HCT116 (cell line): ENCODE data around the gene NEDD4L. TPM values are rescaled to one million over a fixed set of nuclear protein-coding genes. Genes with fewer than 3 reads are reported as not detected.

Source experiments
- ATAC-seq: fragments of 200-7000 bp; cut with Tn5 transposase; 2 replicates; pipeline ENCODE4 v1.9.1; 2020; ENCODE audit warnings: mild to moderate bottlenecking, moderate library complexity
- BruUV-seq: library from RNA; stranded (reverse); fragments of 400-500 nt; replicated peaks from 2 replicates; lab custom pipeline; 2021; lab: Mats Ljungman, UMichigan
- CTCF ChIA-PET: fragments of 300-600 bp; sonication (Branson Sonifier 250); formaldehyde crosslinking; loops from one replicate; lab custom pipeline; 2021; ENCODE audit warnings: antibody characterized with exemption; lab: Charles Lee
- POLR2A ChIA-PET: fragments of 300-600, 350-600 bp; sonication (Branson Sonifier 250); formaldehyde crosslinking; loops from one replicate; lab custom pipeline; 2021; ENCODE audit warnings: antibody characterized with exemption; lab: Charles Lee
- RAD21 ChIA-PET, 2 experiments: fragments of 300-600 bp; sonication (Branson Sonifier 250); formaldehyde crosslinking; loops; one replicate each; lab custom pipeline; 2023; ENCODE audit warnings: low total read pairs in 2 of 2; ENCODE audit not compliant: uncharacterized antibody in 2 of 2, unreplicated experiment in 2 of 2, low non-redundant PET in 1 of 2; lab: Charles Lee
- DNase-seq: peaks from one replicate; pipeline ENCODE4 v3.0.0-alpha.2; 2010; ENCODE audit warnings: low read depth, low spot score
- H2AFZ ChIP-seq: fragments of 200-600 bp; shearing (Covaris generic), sonication (generic); 2 replicates; pipeline ENCODE4 v1.6.1; 2017; ENCODE audit warnings: low read depth, mixed run types, mixed read lengths, antibody characterized with exemption, low read length; ENCODE audit not compliant: poor library complexity, severe bottlenecking
- H3K27ac ChIP-seq: 2 replicates; pipeline ENCODE4 v1.5.1; 2012; ENCODE audit warnings: low read depth, low read length
- H3K27me3 ChIP-seq: fragments of 200-600 bp; sonication (generic); 2 replicates; pipeline ENCODE4 v1.6.1; 2016; ENCODE audit warnings: mixed run types, low read length, mixed read lengths; ENCODE audit not compliant: insufficient read depth
- H3K36me3 ChIP-seq, 2 experiments: fragments of 200-500 bp in 1 of 2; fragments of 200-600 bp in 1 of 2; sonication (Bioruptor generic) in 1 of 2; sonication (generic) in 1 of 2; 2 replicates each; pipeline versions ENCODE4 v1.5.1 to v1.6.1; 2014 to 2016; ENCODE audit warnings: low read length in 2 of 2, inconsistent platforms in 1 of 2, mixed read lengths in 1 of 2, mixed run types in 1 of 2; ENCODE audit not compliant: insufficient read depth in 2 of 2, control insufficient read depth in 1 of 2
- H3K4me1 ChIP-seq, 2 experiments: fragments of 200-600 bp in 1 of 2; sonication (generic) in 1 of 2; 2 replicates each; pipeline versions ENCODE4 v1.5.1 to v1.6.1; 2012 to 2017; ENCODE audit warnings: low read length in 2 of 2, inconsistent platforms in 1 of 2, mild to moderate bottlenecking in 1 of 2, mixed read lengths in 1 of 2, mixed run types in 1 of 2, moderate library complexity in 1 of 2; ENCODE audit not compliant: insufficient read depth in 2 of 2, control insufficient read depth in 1 of 2
- H3K4me2 ChIP-seq: fragments of 200-600 bp; sonication (generic); 2 replicates; pipeline ENCODE4 v1.6.1; 2017; ENCODE audit warnings: mixed run types, low read length, mixed read lengths
- H3K4me3 ChIP-seq, 2 experiments: fragments of 200-600 bp in 1 of 2; sonication (generic) in 1 of 2; replicated peaks in 1 of 2; 2 replicates each; pipeline ENCODE4 v1.5.1; 2011 to 2016; ENCODE audit warnings: low read length in 2 of 2, control low read depth in 1 of 2, low read depth in 1 of 2, mild to moderate bottlenecking in 1 of 2, mixed read lengths in 1 of 2, mixed run types in 1 of 2
- H3K79me2 ChIP-seq: fragments of 200-600 bp; sonication (generic); 2 replicates; pipeline ENCODE4 v1.6.1; 2017; ENCODE audit warnings: mild to moderate bottlenecking, mixed run types, low read length, moderate library complexity, mixed read lengths; ENCODE audit not compliant: insufficient read depth
- H3K9ac ChIP-seq: fragments of 200-600 bp; sonication (generic); 2 replicates; pipeline ENCODE4 v1.6.1; 2016; ENCODE audit warnings: low read length, mixed read lengths
- H3K9me2 ChIP-seq: fragments of 200-600 bp; sonication (generic), shearing (Covaris generic); 2 replicates; pipeline ENCODE4 v1.6.1; 2017; ENCODE audit warnings: mixed run types, mild to moderate bottlenecking, moderate library complexity; ENCODE audit not compliant: insufficient read depth
- H3K9me3 ChIP-seq, 2 experiments: fragments of 200-500 bp in 1 of 2; fragments of 200-600 bp in 1 of 2; sonication (Bioruptor generic) in 1 of 2; sonication (generic) in 1 of 2; 2 replicates each; pipeline ENCODE4 v1.6.1; 2014 to 2017; ENCODE audit warnings: low read length in 2 of 2, mixed read lengths in 2 of 2, inconsistent platforms in 1 of 2, low read depth in 1 of 2, mild to moderate bottlenecking in 1 of 2, mixed run types in 1 of 2, moderate library complexity in 1 of 2; ENCODE audit not compliant: control insufficient read depth in 1 of 2, insufficient read depth in 1 of 2
- H4K20me1 ChIP-seq: fragments of 200-600 bp; sonication (generic), shearing (Covaris generic); 2 replicates; pipeline ENCODE4 v1.6.1; 2017; ENCODE audit warnings: mixed run types, mild to moderate bottlenecking, moderate library complexity; ENCODE audit not compliant: insufficient read depth
- CEBPB ChIP-seq: IDR thresholded peaks from 2 replicates; pipeline ENCODE4 v1.6.1; 2012; ENCODE audit warnings: low read depth
- ELF1 ChIP-seq: IDR thresholded peaks from 2 replicates; pipeline ENCODE4 v1.6.1; 2012; ENCODE audit warnings: low read depth, borderline replicate concordance
- EZH2 ChIP-seq: fragments of 200-600 bp; sonication (generic); IDR thresholded peaks from 2 replicates; pipeline ENCODE4 v1.6.1; 2017; ENCODE audit warnings: antibody characterized with exemption, mixed run types
- EZH2phosphoT487 ChIP-seq: fragments of 200-600 bp; IDR thresholded peaks from 2 replicates; pipeline ENCODE4 v1.6.1; 2018; ENCODE audit warnings: antibody characterized with exemption, borderline replicate concordance
- FOSL1 ChIP-seq: IDR thresholded peaks from 2 replicates; pipeline ENCODE4 v1.6.1; 2012; ENCODE audit warnings: low read depth
- POLR2AphosphoS5 ChIP-seq: IDR thresholded peaks from 2 replicates; pipeline ENCODE4 v1.6.1; 2011; ENCODE audit warnings: mild to moderate bottlenecking, low read depth, low read length, moderate library complexity
- RAD21 ChIP-seq: IDR thresholded peaks from 2 replicates; pipeline ENCODE4 v1.6.1; 2012; ENCODE audit warnings: low read depth, mild to moderate bottlenecking
- SIN3A ChIP-seq: IDR thresholded peaks from 2 replicates; pipeline ENCODE4 v1.6.1; 2012; ENCODE audit warnings: low read depth
- SP1 ChIP-seq: IDR thresholded peaks from 2 replicates; pipeline ENCODE4 v1.6.1; 2012; ENCODE audit warnings: low read depth
- YY1 ChIP-seq: IDR thresholded peaks from 2 replicates; pipeline ENCODE4 v1.6.1; 2011; ENCODE audit warnings: low read length, low read depth, moderate library complexity, mild to moderate bottlenecking; ENCODE audit not compliant: insufficient replicate concordance; ENCODE audit errors: extremely low read depth
- ZFX ChIP-seq: fragments of 450-650 bp; IDR thresholded peaks from 2 replicates; pipeline ENCODE4 v1.6.1; 2017
- ZNF274 ChIP-seq: fragments of 200-500 bp; sonication (Bioruptor generic); IDR thresholded peaks from 2 replicates; pipeline ENCODE4 v1.6.1; 2014; ENCODE audit warnings: mild to moderate bottlenecking, low read depth, low read length, inconsistent platforms
- intact Hi-C: fragments of 100-400 bp; cut with micrococcal nuclease; formaldehyde crosslinking; loops from 2 replicates; pipeline ENCODE4 v1.10.0; 2022
- total RNA-seq: library from RNA; stranded (reverse); gene quantifications from one replicate; pipeline ENCODE4 v1.2.1, GENCODE V29; 2021; ENCODE audit not compliant: unreplicated experiment
- TF ChIP-seq, protein P1 (sequence below): IDR thresholded peaks from 2 replicates; pipeline ENCODE4 v1.6.1; 2012; ENCODE audit warnings: low read depth
- TF ChIP-seq, protein P2 (sequence below): IDR thresholded peaks from 2 replicates; pipeline ENCODE4 v1.6.1; 2012
- TF ChIP-seq, protein P3 (sequence below), 3 experiments: fragments of 200-600 bp in 1 of 3; sonication (generic) in 1 of 3; IDR thresholded peaks in 2 of 3; conservative IDR thresholded peaks in 1 of 3; 2 replicates each; pipeline ENCODE4 v1.5.1; 2012 to 2017; ENCODE audit warnings: low read depth in 2 of 3, low read length in 2 of 3, antibody characterized with exemption in 1 of 3, borderline replicate concordance in 1 of 3, control low read depth in 1 of 3, mild to moderate bottlenecking in 1 of 3, mixed read lengths in 1 of 3, mixed run types in 1 of 3, moderate library complexity in 1 of 3; ENCODE audit not compliant: insufficient read depth in 1 of 3

The NEDD4L gene
- total RNA-seq, 1 experiment from 2014 or later: 41.5 TPM

DNA sequence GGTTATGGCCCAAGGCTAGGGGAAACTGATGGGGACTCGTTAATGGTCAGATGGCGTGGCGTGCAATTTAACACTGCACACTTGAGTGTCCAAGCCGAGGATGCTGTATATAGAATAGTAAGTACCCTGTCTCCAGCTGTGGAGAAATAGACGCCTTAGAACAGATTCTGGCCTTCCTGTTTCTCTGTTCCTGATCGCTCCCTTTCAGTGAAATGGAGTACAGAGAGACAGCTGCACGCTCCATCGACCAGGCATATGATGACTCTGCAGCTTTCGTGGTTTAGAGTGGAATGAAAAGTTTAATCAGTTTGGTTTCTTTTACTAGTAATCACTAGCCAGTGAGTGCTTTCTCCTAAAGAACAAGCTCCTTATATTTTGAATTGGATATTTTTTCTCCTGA lies 213.4 kb downstream of the NEDD4L start:
- Histone ChIP-seq H3K9me2 (no peaks in the 10 kb centered on the region), H3K9ac (no peak overlapping the region), H3K4me3 (no peak overlapping the region), H3K27me3 (no peaks in the 10 kb centered on the region), H2AFZ (no peak overlapping the region), H3K79me2 (no peaks in the 10 kb centered on the region), H4K20me1 (no peaks in the 10 kb centered on the region), H3K36me3 (no peaks in the 10 kb centered on the region), H3K4me2 (no peak overlapping the region), H3K27ac (no peak overlapping the region), H3K4me1 (peaks cover 2% of the 10 kb centered on the region in 2 experiments), H3K9me3 (no peaks in the 10 kb centered on the region)
- CTCF ChIA-PET: no interaction called here
- intact Hi-C loops: no loop called here
- DNase-seq (no peak), ATAC-seq (no peak)
- RAD21 ChIA-PET: no interaction called here
- BruUV-seq: no TSS peak
- POLR2A ChIA-PET: no interaction called here
- no peak for TF ChIP-seq YY1
- TF ChIP-seq, protein P1, sequence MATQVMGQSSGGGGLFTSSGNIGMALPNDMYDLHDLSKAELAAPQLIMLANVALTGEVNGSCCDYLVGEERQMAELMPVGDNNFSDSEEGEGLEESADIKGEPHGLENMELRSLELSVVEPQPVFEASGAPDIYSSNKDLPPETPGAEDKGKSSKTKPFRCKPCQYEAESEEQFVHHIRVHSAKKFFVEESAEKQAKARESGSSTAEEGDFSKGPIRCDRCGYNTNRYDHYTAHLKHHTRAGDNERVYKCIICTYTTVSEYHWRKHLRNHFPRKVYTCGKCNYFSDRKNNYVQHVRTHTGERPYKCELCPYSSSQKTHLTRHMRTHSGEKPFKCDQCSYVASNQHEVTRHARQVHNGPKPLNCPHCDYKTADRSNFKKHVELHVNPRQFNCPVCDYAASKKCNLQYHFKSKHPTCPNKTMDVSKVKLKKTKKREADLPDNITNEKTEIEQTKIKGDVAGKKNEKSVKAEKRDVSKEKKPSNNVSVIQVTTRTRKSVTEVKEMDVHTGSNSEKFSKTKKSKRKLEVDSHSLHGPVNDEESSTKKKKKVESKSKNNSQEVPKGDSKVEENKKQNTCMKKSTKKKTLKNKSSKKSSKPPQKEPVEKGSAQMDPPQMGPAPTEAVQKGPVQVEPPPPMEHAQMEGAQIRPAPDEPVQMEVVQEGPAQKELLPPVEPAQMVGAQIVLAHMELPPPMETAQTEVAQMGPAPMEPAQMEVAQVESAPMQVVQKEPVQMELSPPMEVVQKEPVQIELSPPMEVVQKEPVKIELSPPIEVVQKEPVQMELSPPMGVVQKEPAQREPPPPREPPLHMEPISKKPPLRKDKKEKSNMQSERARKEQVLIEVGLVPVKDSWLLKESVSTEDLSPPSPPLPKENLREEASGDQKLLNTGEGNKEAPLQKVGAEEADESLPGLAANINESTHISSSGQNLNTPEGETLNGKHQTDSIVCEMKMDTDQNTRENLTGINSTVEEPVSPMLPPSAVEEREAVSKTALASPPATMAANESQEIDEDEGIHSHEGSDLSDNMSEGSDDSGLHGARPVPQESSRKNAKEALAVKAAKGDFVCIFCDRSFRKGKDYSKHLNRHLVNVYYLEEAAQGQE: no peak

DNA sequence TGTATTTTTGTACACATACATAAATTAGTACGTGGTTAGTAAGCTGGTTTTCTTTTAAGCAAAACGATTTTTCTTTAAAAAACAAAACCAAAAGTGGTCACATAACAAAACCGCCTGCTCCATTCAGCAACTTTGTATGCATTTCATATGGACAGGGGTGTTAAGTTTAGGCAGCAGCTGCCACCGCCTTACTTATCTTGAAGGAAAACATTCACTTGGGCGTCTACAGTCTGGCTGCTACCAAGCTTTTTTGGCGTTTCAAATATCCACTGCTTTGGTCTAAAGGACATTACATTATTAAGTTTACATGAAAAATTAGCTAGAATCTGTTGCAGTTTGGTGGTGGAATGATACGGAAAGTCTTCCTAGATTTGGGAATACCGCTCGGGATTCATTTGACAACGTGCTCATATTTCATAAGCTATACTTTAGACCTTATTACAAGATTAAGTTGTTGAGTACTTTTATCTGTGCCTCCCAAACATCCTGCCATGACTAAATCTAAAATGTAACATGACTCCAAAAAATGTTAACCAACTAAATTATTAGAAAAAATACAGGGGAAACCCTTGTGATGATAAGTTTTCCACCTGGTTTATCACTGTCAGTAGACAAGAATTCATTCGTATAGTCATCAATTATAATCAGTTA lies 214.8 kb downstream of the NEDD4L start:
- Histone ChIP-seq H2AFZ (no peak overlapping the region), H4K20me1 (no peaks in the 10 kb centered on the region), H3K9me2 (no peaks in the 10 kb centered on the region), H3K27me3 (no peaks in the 10 kb centered on the region), H3K36me3 (no peaks in the 10 kb centered on the region), H3K9ac (no peak overlapping the region), H3K4me3 (no peak overlapping the region), H3K9me3 (no peaks in the 10 kb centered on the region), H3K4me1 (peaks cover 14 to 16% of the 10 kb centered on the region in 2 experiments), H3K79me2 (no peaks in the 10 kb centered on the region), H3K27ac (no peak overlapping the region), H3K4me2 (no peak overlapping the region)
- no peak for DNase-seq
- no peak for ATAC-seq
- POLR2A ChIA-PET: no interaction called here
- RAD21 ChIA-PET: no interaction called here
- no TSS peak for BruUV-seq
- intact Hi-C loops: no loop called here
- CTCF ChIA-PET: no interaction called here
- TF ChIP-seq CEBPB (no peak), FOSL1 (no peak), ZNF274 (no peak), ZFX (no peak), RAD21 (no peak), SP1 (no peak), EZH2phosphoT487 (no peak), EZH2 (no peak), POLR2AphosphoS5 (no peak), SIN3A (no peak), ELF1 (no peak)
- TF ChIP-seq, protein P2, sequence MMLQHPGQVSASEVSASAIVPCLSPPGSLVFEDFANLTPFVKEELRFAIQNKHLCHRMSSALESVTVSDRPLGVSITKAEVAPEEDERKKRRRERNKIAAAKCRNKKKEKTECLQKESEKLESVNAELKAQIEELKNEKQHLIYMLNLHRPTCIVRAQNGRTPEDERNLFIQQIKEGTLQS: no peak
- TF ChIP-seq, protein P3, sequence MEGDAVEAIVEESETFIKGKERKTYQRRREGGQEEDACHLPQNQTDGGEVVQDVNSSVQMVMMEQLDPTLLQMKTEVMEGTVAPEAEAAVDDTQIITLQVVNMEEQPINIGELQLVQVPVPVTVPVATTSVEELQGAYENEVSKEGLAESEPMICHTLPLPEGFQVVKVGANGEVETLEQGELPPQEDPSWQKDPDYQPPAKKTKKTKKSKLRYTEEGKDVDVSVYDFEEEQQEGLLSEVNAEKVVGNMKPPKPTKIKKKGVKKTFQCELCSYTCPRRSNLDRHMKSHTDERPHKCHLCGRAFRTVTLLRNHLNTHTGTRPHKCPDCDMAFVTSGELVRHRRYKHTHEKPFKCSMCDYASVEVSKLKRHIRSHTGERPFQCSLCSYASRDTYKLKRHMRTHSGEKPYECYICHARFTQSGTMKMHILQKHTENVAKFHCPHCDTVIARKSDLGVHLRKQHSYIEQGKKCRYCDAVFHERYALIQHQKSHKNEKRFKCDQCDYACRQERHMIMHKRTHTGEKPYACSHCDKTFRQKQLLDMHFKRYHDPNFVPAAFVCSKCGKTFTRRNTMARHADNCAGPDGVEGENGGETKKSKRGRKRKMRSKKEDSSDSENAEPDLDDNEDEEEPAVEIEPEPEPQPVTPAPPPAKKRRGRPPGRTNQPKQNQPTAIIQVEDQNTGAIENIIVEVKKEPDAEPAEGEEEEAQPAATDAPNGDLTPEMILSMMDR (IDR thresholded peaks at IDR 0.05 in 2 of 3, conservative IDR thresholded peaks at IDR 0.05 in 1 of 3; ENCODE audit: borderline replicate concordance in 1 of 3, insufficient read depth in 1 of 3, low read depth in 2 of 3, low read length in 2 of 3): no peak
